GM12872 (cell line): ENCODE data around the gene PTPRG.

ENCODE experiments used
- TF ChIP-seq, protein P1 (sequence below): IDR thresholded peaks from 3 replicates; pipeline ENCODE4 v1.5.1; 2011; ENCODE audit warnings: low read depth, mild to moderate bottlenecking, low read length, moderate library complexity; ENCODE audit not compliant: insufficient read depth

The PTPRG gene

DNA sequence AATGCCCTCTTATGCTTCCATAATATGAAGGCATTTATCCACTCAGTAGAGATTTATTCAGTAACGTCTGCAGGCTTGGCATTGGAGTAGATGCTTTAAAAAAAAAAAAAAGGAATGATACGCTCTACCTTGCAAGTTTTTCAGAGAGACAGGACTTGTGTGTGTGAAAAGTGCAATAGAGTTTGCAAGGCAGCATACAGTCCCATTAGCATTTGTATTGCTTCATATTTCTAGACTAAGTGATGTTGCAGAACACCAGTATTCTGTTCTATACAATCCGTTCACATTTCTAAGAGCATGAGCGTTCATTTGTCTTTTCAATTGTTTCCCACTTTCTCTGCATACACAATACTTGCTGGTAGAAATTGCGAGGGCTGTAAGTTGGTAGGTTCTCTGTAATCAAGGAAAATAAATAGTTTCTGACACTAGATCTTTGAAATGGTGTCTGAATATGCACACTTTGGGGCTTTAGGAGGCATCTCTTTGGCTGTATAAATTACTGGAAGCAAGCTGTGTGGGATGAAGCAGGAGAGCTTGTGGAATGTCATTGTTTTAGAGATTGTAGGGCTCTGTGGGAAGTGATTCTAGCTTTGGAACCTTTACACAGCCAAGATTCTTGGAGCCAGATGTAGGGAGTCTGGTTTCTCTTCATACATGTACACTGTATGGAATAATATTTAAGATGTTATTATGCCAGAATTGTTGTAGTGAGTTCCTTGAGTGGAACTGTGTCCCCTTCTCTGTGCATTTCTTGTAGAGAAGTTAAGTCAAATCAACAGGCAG, 549.3 kb downstream of the PTPRG start:
- TF ChIP-seq, protein P1, sequence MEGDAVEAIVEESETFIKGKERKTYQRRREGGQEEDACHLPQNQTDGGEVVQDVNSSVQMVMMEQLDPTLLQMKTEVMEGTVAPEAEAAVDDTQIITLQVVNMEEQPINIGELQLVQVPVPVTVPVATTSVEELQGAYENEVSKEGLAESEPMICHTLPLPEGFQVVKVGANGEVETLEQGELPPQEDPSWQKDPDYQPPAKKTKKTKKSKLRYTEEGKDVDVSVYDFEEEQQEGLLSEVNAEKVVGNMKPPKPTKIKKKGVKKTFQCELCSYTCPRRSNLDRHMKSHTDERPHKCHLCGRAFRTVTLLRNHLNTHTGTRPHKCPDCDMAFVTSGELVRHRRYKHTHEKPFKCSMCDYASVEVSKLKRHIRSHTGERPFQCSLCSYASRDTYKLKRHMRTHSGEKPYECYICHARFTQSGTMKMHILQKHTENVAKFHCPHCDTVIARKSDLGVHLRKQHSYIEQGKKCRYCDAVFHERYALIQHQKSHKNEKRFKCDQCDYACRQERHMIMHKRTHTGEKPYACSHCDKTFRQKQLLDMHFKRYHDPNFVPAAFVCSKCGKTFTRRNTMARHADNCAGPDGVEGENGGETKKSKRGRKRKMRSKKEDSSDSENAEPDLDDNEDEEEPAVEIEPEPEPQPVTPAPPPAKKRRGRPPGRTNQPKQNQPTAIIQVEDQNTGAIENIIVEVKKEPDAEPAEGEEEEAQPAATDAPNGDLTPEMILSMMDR: no peak

DNA sequence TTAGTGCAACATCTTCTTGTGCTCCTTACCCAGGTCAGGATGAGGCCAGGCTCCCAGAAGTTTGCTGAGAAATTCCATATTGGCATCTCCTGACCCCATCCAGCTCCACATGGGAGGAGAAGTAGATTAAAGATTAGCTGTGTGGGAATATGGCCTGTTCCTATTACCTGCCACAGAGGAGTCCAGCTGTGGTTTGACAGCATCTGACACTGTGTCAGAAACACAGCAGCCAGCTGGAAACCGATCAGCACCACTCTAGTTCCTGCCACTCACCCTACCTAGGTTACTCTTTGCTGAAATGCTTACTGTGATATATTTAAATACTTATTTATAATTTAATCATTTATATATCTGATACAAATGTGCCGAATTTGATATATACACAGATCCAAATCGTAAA, 551.7 kb downstream of the PTPRG start:
- TF ChIP-seq, protein P1: no peak

DNA sequence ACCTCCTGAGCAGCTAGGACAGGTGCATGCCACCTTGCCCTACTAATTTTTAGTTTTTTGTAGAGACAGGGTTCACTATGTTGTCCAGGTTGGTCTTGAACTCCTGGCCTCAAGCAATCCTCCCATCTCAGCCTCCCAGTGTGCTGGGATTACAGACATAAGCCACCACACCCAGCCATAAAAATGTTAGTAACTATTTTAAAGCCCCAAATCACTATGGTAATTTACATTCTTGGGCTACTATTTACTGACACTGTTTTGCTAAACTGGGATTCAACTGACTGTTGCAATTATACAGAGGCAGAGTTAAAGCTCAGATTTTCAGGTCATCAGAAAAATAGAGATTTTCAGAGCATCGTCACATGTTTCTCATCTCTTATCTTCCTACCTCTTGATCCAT, 553.4 kb downstream of the PTPRG start:
- TF ChIP-seq, protein P1: no peak

DNA sequence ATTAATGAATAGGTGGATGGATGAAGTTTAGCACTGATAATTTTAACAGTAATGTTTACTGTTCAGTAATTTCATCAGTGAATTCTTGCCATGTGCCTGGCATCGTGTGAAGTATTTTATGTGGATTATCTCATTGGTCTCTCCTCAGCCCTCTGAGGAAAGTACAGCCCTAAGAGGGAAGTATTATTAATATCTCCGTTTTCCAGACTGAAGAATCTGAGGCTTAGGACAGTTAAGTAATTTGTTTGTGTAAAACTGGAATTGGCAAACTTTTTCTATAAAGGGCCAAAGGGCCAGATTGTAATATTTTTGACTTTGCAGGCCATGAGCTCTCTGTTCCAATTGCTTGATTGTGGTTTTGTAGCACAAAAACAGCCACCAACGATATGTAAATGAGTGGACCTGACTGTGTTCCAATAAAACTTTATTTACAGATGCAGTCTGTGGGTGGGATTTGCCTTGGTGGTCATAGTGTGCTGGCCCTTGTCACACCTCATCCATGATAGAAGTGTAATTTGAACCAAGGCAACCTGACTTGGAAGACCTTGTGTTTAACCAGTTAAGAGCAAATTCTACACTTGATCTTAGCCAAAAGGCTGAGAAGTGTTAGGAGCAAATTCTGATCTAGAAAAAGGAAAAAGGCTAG, 556.7 kb downstream of the PTPRG start:
- TF ChIP-seq, protein P1: no peak

DNA sequence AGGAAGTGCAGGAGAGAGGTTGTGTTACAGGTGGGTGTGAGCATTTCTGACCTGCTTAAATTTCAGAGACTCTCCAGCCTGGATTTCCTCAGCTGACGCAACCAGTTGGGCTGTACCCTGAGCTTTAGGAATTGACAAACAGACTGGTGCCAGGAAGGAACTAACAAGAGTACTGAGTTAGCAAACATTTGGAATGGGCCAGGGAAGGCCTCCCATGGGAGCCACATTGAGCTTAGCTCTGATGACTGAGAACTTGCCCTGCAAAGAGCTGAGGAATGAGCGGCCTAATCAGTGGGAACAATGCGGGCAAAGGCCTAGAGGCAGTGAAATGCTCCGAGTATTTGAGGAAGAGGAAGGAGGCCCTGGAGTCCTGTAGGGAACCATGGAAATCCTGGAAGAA, 557.8 kb downstream of the PTPRG start:
- TF ChIP-seq, protein P1: no peak

DNA sequence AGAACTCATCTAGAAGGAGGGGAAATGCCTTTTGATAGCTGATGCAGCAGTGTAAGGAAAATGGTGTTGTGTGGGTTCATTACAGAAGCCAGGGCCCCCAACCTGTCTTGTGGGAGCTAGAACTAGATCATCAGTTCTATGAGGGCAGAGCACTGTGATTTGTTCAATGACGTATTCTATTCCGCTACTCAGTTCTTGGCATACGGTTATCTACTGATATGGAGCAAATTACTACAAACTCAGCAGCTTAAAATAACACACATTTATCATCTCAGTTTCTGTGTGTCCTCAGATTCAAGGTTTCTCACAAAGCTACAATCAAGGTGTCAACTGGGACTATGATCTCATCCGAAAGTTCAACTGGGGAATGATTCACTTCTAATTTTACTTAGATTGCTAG, 561.4 kb downstream of the PTPRG start:
- TF ChIP-seq, protein P1: no peak

DNA sequence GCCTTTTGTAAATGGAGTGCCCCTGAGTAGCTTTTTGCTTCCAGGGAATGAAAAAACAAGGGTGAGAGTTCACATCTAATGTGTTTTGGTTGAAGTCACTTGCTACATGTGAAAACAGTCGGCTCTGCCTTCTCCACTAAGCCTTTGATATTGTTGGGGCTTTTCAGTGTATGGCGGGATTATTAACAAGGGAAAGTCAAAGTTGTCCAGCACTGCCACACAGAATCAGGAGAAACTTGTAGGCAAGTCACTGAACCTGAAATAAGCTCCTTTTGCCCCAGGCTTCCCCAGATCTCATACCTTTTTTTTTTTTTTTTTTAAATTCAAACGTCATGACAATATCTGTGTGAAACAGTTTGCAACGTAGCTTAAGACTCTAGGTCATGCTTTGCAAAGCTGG, 564.0 kb downstream of the PTPRG start:
- TF ChIP-seq, protein P1: no peak
